Keratinocyte (primary cell): Measurements from ENCODE around the gene ATP8A2. TPM values are rescaled to one million over a fixed set of nuclear protein-coding genes. Genes with fewer than 3 reads are reported as not detected.

Experiments
- DNase-seq: peaks from one replicate; pipeline ENCODE4 v3.0.0-alpha.2; 2011; ENCODE audit warnings: low read depth, missing footprints, low spot score
- FAIRE-seq: peaks from 2 replicates; lab custom pipeline; 2011; peaks lifted over from hg19 to GRCh38; lab: Jason Lieb, UNC
- H2AFZ ChIP-seq: 2 replicates; pipeline ENCODE4 v1.6.0; 2012; ENCODE audit warnings: low read length, control low read depth, inconsistent platforms; ENCODE audit not compliant: control insufficient read depth
- H3K27ac ChIP-seq: 2 replicates; pipeline ENCODE4 v1.5.1; 2011; ENCODE audit warnings: low read length; ENCODE audit not compliant: control insufficient read depth, insufficient read depth
- H3K27me3 ChIP-seq: 3 replicates; pipeline ENCODE4 v1.6.0; 2011; ENCODE audit warnings: low read length; ENCODE audit not compliant: control insufficient read depth, insufficient read depth; ENCODE audit errors: extremely low read depth
- H3K36me3 ChIP-seq, 2 experiments: 2 replicates in 1 of 2; 3 replicates in 1 of 2; pipeline ENCODE4 v1.5.1; 2011; ENCODE audit warnings: low read length in 2 of 2, mild to moderate bottlenecking in 1 of 2; ENCODE audit not compliant: control insufficient read depth in 2 of 2, insufficient read depth in 2 of 2; ENCODE audit errors: extremely low read depth in 1 of 2
- H3K4me1 ChIP-seq: 3 replicates; pipeline ENCODE4 v1.5.1; 2011; ENCODE audit warnings: low read length; ENCODE audit not compliant: control insufficient read depth, insufficient read depth; ENCODE audit errors: extremely low read depth
- H3K4me2 ChIP-seq: 3 replicates; pipeline ENCODE4 v1.6.0; 2011; ENCODE audit warnings: low read depth, low read length; ENCODE audit not compliant: control insufficient read depth, insufficient read depth; ENCODE audit errors: extremely low read depth
- H3K4me3 ChIP-seq, 3 experiments: fragments of 200-600 bp in 1 of 3; sonication (generic) in 1 of 3; 2 replicates in 2 of 3; 3 replicates in 1 of 3; pipeline ENCODE4 v1.5.1; 2011 to 2016; ENCODE audit warnings: low read length in 3 of 3, mild to moderate bottlenecking in 3 of 3, control low read depth in 2 of 3, inconsistent platforms in 1 of 3, low read depth in 1 of 3, mixed read lengths in 1 of 3, mixed run types in 1 of 3, moderate library complexity in 1 of 3; ENCODE audit not compliant: control insufficient read depth in 2 of 3, insufficient read depth in 2 of 3; ENCODE audit errors: extremely low read depth in 1 of 3
- H3K79me2 ChIP-seq: 2 replicates; pipeline ENCODE4 v1.6.0; 2012; ENCODE audit warnings: low read length; ENCODE audit not compliant: control insufficient read depth, insufficient read depth
- H3K9ac ChIP-seq: 3 replicates; pipeline ENCODE4 v1.6.0; 2011; ENCODE audit warnings: low read length; ENCODE audit not compliant: control insufficient read depth, insufficient read depth; ENCODE audit errors: extremely low read depth
- H3K9me1 ChIP-seq: 3 replicates; pipeline ENCODE4 v1.6.0; 2011; ENCODE audit warnings: low read length; ENCODE audit not compliant: control insufficient read depth, insufficient read depth; ENCODE audit errors: extremely low read depth
- H3K9me3 ChIP-seq: 2 replicates; pipeline ENCODE4 v1.5.1; 2012; ENCODE audit warnings: low read depth, low read length; ENCODE audit not compliant: control insufficient read depth
- H4K20me1 ChIP-seq: 3 replicates; pipeline ENCODE4 v1.6.0; 2011; ENCODE audit warnings: low read length; ENCODE audit not compliant: control insufficient read depth, insufficient read depth; ENCODE audit errors: extremely low read depth
- EZH2 ChIP-seq: IDR thresholded peaks from one replicate; pipeline ENCODE4 v1.6.1; 2012; ENCODE audit warnings: inconsistent platforms, mild to moderate bottlenecking, low read length, moderate library complexity
- dilution Hi-C: fragments of 300-500 bp; cut with MboI; formaldehyde crosslinking; loops from one replicate; pipeline ENCODE4 v1.7.0; 2020; ENCODE audit warnings: low sequenced_read_pairs; ENCODE audit not compliant: extremely low pct_ligation_motif_present
- polyA plus RNA-seq, 5 experiments: library from polyadenylated mRNA; depleted of rRNA in 3 of 5; stranded (reverse) in 3 of 5; stranded (forward) in 1 of 5; unstranded in 1 of 5; fragments of >200 nt; gene quantifications; 1 replicate in 1 of 5; 2 replicates in 3 of 5; 3 replicates in 1 of 5; pipeline versions ENCODE4 v1.2.1 to v1.2.3, GENCODE V29; 2011 to 2012; ENCODE audit warnings: missing spikeins in 2 of 5, low read depth in 1 of 5, low replicate concordance in 1 of 5
- TF ChIP-seq, protein P1 (sequence below), 3 experiments: IDR thresholded peaks in 1 of 3; conservative IDR thresholded peaks in 1 of 3; optimal IDR thresholded peaks in 1 of 3; 2 replicates in 2 of 3; 3 replicates in 1 of 3; pipeline versions ENCODE3 to v1.5.1; 2011; ENCODE audit warnings: low read length in 3 of 3, mild to moderate bottlenecking in 3 of 3, moderate library complexity in 2 of 3, control low read depth in 1 of 3, inconsistent platforms in 1 of 3; ENCODE audit not compliant: insufficient read depth in 2 of 3; ENCODE audit errors: extremely low read depth in 1 of 3

Gene ATP8A2
- polyA plus RNA-seq, 1 donor (not counting 4 experiments of a cell fraction or from before 2014, with no cell fraction given): 0.16 TPM

DNA sequence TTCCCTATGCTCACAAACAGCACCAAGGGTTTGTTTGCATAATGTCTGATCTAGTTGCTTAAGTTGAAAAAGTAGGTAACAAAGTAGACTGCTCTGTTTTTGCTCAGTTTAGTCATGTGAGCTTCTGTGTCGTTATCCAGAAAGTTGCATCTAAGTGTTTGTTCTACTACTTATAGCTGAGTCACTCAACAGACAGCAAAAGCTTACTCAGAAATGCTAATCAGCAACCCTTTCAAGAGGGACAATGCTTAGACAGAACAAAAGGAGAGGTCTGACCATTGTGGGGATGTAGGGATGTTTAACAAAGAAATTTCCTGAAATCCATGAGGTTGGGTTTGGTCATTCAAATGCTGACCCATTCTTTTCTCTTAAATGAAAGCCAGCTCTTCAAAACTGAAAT is 106.4 kb downstream of the ATP8A2 start:
- FAIRE-seq (no peak), DNase-seq (no peak)
- no peaks in the 10 kb centered on the region for H3K9me3 ChIP-seq
- H3K9me1 ChIP-seq: no peaks in the 10 kb centered on the region
- no peak overlapping the region for H3K4me2 ChIP-seq
- H3K4me3 ChIP-seq: no peak overlapping the region
- no peak overlapping the region for H3K27ac ChIP-seq
- TF ChIP-seq, protein P1, sequence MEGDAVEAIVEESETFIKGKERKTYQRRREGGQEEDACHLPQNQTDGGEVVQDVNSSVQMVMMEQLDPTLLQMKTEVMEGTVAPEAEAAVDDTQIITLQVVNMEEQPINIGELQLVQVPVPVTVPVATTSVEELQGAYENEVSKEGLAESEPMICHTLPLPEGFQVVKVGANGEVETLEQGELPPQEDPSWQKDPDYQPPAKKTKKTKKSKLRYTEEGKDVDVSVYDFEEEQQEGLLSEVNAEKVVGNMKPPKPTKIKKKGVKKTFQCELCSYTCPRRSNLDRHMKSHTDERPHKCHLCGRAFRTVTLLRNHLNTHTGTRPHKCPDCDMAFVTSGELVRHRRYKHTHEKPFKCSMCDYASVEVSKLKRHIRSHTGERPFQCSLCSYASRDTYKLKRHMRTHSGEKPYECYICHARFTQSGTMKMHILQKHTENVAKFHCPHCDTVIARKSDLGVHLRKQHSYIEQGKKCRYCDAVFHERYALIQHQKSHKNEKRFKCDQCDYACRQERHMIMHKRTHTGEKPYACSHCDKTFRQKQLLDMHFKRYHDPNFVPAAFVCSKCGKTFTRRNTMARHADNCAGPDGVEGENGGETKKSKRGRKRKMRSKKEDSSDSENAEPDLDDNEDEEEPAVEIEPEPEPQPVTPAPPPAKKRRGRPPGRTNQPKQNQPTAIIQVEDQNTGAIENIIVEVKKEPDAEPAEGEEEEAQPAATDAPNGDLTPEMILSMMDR (optimal IDR thresholded peaks at IDR 0.05 in 1 of 3, IDR thresholded peaks at IDR 0.05 in 1 of 3, conservative IDR thresholded peaks at IDR 0.05 in 1 of 3; ENCODE audit: extremely low read depth in 1 of 3, insufficient read depth in 2 of 3, low read length in 3 of 3): no peak
- TF ChIP-seq EZH2: no peak
- H4K20me1 ChIP-seq: no peaks in the 10 kb centered on the region
- H2AFZ ChIP-seq: no peak overlapping the region
- dilution Hi-C loops: no loop called here
- H3K9ac ChIP-seq: no peak overlapping the region
- no peaks in the 10 kb centered on the region for H3K4me1 ChIP-seq
- no peaks in the 10 kb centered on the region for H3K27me3 ChIP-seq
- no peaks in the 10 kb centered on the region for H3K79me2 ChIP-seq
- H3K36me3 ChIP-seq: no peaks in the 10 kb centered on the region

DNA sequence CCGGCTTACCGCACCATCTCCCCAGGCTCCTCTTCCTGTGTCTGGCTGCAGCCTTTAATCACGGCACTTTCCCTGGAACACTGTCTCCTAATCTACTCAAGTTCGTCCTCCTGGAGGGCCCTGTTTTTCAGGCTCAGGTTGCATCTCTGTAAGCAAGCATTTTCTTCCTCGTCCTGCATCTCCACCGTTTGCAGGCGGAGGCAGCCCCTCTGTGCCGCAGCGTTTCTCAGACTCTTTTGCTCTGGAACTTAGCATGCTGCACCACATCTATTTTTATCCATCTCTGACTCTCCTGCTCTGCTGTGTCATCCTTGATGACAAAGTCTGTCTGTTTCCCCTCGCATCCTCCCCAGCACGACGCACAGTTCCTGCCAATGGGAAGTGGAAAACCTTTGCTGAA is 117.5 kb downstream of the ATP8A2 start:
- no peaks in the 10 kb centered on the region for H3K4me1 ChIP-seq
- H3K27me3 ChIP-seq: peaks cover 5% of the 10 kb centered on the region
- H3K36me3 ChIP-seq: no peaks in the 10 kb centered on the region
- no peaks in the 10 kb centered on the region for H3K79me2 ChIP-seq
- no peak for TF ChIP-seq EZH2
- TF ChIP-seq, protein P1 (optimal IDR thresholded peaks at IDR 0.05 in 1 of 3, IDR thresholded peaks at IDR 0.05 in 1 of 3, conservative IDR thresholded peaks at IDR 0.05 in 1 of 3; ENCODE audit: extremely low read depth in 1 of 3, insufficient read depth in 2 of 3, low read length in 3 of 3): no peak
- H3K9me1 ChIP-seq: no peaks in the 10 kb centered on the region
- H3K27ac ChIP-seq: no peak overlapping the region
- H3K9ac ChIP-seq: no peak overlapping the region
- DNase-seq (no peak), FAIRE-seq (no peak)
- no peak overlapping the region for H2AFZ ChIP-seq
- H4K20me1 ChIP-seq: no peaks in the 10 kb centered on the region
- no peak overlapping the region for H3K4me2 ChIP-seq
- no peaks in the 10 kb centered on the region for H3K9me3 ChIP-seq
- dilution Hi-C loops: no loop called here
- no peak overlapping the region for H3K4me3 ChIP-seq
